Measurements from ENCODE around the gene SPOCK2. TPM values are rescaled to one million over a fixed set of nuclear protein-coding genes. Genes with fewer than 3 reads are reported as not detected.

Gene SPOCK2
- total RNA-seq, 1 donor from 2014 or later: 187 TPM

GRCh38 chr10:72014785-72015480 lies 73.4 kb downstream of the SPOCK2 start:
- no peak for TF ChIP-seq CTCF (IDR thresholded peaks at IDR 0.05)
- H3K4me1 ChIP-seq: peaks cover 22% of the 10 kb centered on the region
- no peaks in the 10 kb centered on the region for H3K36me3 ChIP-seq
- ATAC-seq: no peak
- no peaks in the 10 kb centered on the region for H3K27me3 ChIP-seq
- intact Hi-C loops (cut with DNase I): no loop called here
- H3K27ac ChIP-seq: no peak overlapping the region
- DNase-seq: no peak
- H3K9me3 ChIP-seq: no peaks in the 10 kb centered on the region
- no peak overlapping the region for H3K4me3 ChIP-seq

- Histone ChIP-seq H3K4me1 (peaks cover 28% of the 10 kb centered on the region), H3K27ac (no peak overlapping the region), H3K36me3 (no peaks in the 10 kb centered on the region), H3K9me3 (no peaks in the 10 kb centered on the region), H3K27me3 (no peaks in the 10 kb centered on the region), H3K4me3 (no peak overlapping the region)
- ATAC-seq: no peak
- intact Hi-C loops (cut with DNase I): no loop called here
- TF ChIP-seq CTCF (IDR thresholded peaks at IDR 0.05): no peak
- no peak for DNase-seq
Measured at GRCh38 chr10:72014197-72014596, 74.2 kb downstream of the SPOCK2 start.

DNA sequence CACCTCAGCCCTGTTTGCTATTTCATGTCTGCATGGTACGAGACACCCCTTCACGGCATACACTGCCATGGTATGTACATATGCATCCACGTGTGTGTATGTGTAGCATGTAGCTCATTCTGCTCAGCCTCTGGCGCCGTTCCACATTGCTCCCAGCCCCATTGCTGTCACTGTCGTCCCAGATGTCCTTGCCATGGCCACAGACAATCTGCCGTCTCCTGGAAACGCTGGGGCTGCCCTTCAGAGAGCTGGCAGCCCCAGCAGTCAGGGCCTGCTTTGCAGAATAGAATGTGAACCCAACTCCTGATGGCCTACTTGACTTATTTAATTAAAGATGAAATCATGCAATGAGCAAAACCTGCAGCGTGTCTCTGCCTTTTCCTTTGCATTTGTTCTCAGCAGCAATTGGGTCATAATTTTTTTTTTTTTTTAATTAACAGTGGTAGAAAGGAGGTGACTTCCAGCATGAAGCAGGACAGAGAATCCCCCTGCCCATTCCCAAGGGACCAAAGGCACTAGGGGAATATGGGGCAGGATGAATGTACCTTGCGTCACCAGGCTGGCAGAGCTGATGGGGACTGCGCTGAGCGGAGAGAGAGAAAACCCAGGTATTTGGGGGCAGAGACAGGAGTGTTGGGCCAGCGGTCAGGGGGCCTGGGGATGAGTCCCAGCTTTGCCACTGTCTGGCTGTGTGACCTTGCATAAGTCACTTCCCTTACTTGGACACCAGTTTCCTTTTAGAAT lies 75.0 kb downstream of the SPOCK2 start:
- intact Hi-C loops (cut with DNase I): no loop called here
- no peak for TF ChIP-seq CTCF (IDR thresholded peaks at IDR 0.05)
- no peak overlapping the region for H3K4me3 ChIP-seq
- ATAC-seq (no peak), DNase-seq (no peak)
- H3K9me3 ChIP-seq: no peaks in the 10 kb centered on the region
- H3K27me3 ChIP-seq: no peaks in the 10 kb centered on the region
- H3K27ac ChIP-seq: no peak overlapping the region
- no peaks in the 10 kb centered on the region for H3K36me3 ChIP-seq
- peaks cover 36% of the 10 kb centered on the region for H3K4me1 ChIP-seq

DNA sequence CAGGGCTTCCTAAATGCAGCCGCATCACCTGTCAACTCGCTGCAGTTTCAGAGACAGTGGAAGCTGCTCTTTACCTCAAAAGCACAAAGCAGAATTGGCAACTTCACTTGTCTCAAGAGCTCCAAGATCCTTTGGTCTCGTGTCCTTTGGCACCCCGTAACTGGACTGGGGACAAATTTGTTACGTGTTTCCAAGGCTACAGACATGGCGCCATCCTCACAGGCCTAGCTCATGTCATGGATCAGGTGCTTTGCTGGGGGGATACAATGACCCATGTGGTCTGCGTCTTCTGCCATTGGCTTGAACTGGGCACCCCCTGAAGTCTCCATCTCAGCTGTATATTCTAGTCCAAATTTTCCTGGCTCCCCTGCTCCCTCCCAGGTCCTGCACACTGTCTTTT lies 75.6 kb downstream of the SPOCK2 start:
- no peaks in the 10 kb centered on the region for H3K9me3 ChIP-seq
- no peak overlapping the region for H3K27ac ChIP-seq
- H3K4me3 ChIP-seq: no peak overlapping the region
- peaks cover 33% of the 10 kb centered on the region for H3K4me1 ChIP-seq
- ATAC-seq (no peak), DNase-seq (no peak)
- TF ChIP-seq CTCF (IDR thresholded peaks at IDR 0.05): no peak
- no peaks in the 10 kb centered on the region for H3K36me3 ChIP-seq
- no peaks in the 10 kb centered on the region for H3K27me3 ChIP-seq
- intact Hi-C loops (cut with DNase I): no loop called here

- Histone ChIP-seq H3K27me3 (no peaks in the 10 kb centered on the region), H3K4me3 (no peak overlapping the region), H3K27ac (no peak overlapping the region), H3K4me1 (peaks cover 29% of the 10 kb centered on the region), H3K36me3 (no peaks in the 10 kb centered on the region), H3K9me3 (no peaks in the 10 kb centered on the region)
- DNase-seq: no peak
- no peak for TF ChIP-seq CTCF (IDR thresholded peaks at IDR 0.05)
- ATAC-seq: no peak
- intact Hi-C loops (cut with DNase I): no loop called here
Measured at GRCh38 chr10:72011976-72012512, 76.3 kb downstream of the SPOCK2 start.
